NCI-H1930 (cell line): ENCODE results near the gene MED12L.

ENCODE experiments used
- DNase-seq, 2 experiments: peaks; one replicate each; lab custom pipeline; 2025; lab: John Stamatoyannopoulos, UW

The MED12L gene

GRCh38 chr3:151290673-151291072 is 205.2 kb downstream of the MED12L start:
- no peak for DNase-seq

GRCh38 chr3:151293127-151293526 is 207.7 kb downstream of the MED12L start:
- DNase-seq = no peak

GRCh38 chr3:151296226-151296625 is 210.8 kb downstream of the MED12L start:
- no peak for DNase-seq

- no peak for DNase-seq
These were observed 212.0 kb downstream of the MED12L start for GRCh38 chr3:151297429-151297828.

- no peak for DNase-seq
These were observed 213.5 kb downstream of the MED12L start for GRCh38 chr3:151299006-151299405.

- no peak for DNase-seq
These were observed 215.1 kb downstream of the MED12L start for GRCh38 chr3:151300539-151300938.

- no peak for DNase-seq
These were observed 216.3 kb downstream of the MED12L start for GRCh38 chr3:151301787-151302186.

GRCh38 chr3:151303751-151304150 is 218.3 kb downstream of the MED12L start:
- no peak for DNase-seq

- DNase-seq = no peak
These were observed 219.8 kb downstream of the MED12L start for GRCh38 chr3:151305060-151305774.

- DNase-seq = no peak
These were observed 220.3 kb downstream of the MED12L start for GRCh38 chr3:151305775-151306151.

GRCh38 chr3:151306168-151306810 is 220.8 kb downstream of the MED12L start:
- no peak for DNase-seq

GRCh38 chr3:151307131-151307530 is 221.7 kb downstream of the MED12L start:
- DNase-seq = no peak

- no peak for DNase-seq
These were observed 222.4 kb downstream of the MED12L start for GRCh38 chr3:151307583-151308488.

GRCh38 chr3:151309566-151309965 is 224.1 kb downstream of the MED12L start:
- DNase-seq = no peak

- DNase-seq = no peak
These were observed 227.5 kb downstream of the MED12L start for GRCh38 chr3:151312972-151313371.

GRCh38 chr3:151314137-151314536 is 228.7 kb downstream of the MED12L start:
- DNase-seq = no peak

GRCh38 chr3:151314593-151314992 is 229.1 kb downstream of the MED12L start:
- DNase-seq = no peak

- DNase-seq = no peak
These were observed 229.7 kb downstream of the MED12L start for GRCh38 chr3:151315136-151315535.

- no peak for DNase-seq
These were observed 230.4 kb downstream of the MED12L start for GRCh38 chr3:151315846-151316245.

- DNase-seq = no peak
These were observed 231.0 kb downstream of the MED12L start, which contains the start of gene GPR87 for GRCh38 chr3:151316267-151316991. GPR87 (minus strand) TSS chr3:151316820; CDS start chr3:151300100, 16,720 bp downstream.

GRCh38 chr3:151318313-151318712 is 232.8 kb downstream of the MED12L start:
- DNase-seq = no peak

- DNase-seq = no peak
These were observed 233.5 kb downstream of the MED12L start for GRCh38 chr3:151318991-151319390.
